CD4-positive, alpha-beta T cell (primary cell): Measurements from ENCODE around the gene MICAL3. TPM values are rescaled to one million over a fixed set of nuclear protein-coding genes. Genes with fewer than 3 reads are reported as not detected.

Experiments used
- ATAC-seq: fragments of 200-7000 bp; cut with Tn5 transposase; one replicate; pipeline ENCODE4 v1.10.0; 2022; ENCODE audit warnings: mild to moderate bottlenecking; ENCODE audit not compliant: poor library complexity
- CTCF ChIA-PET: fragments of 350-600 bp; sonication (Branson Sonifier 250); formaldehyde crosslinking; loops from one replicate; lab custom pipeline; 2021; ENCODE audit warnings: antibody characterized with exemption, inconsistent platforms; lab: Charles Lee
- POLR2A ChIA-PET: fragments of 350-600 bp; sonication (Branson Sonifier 250); formaldehyde crosslinking; loops from one replicate; lab custom pipeline; 2021; ENCODE audit warnings: antibody characterized with exemption, inconsistent platforms; lab: Charles Lee
- DNase-seq, 14 experiments: peaks; one replicate each; pipeline ENCODE4 v3.0.0-alpha.2; 2013 to 2020; ENCODE audit warnings: mixed read lengths in 2 of 14
- H3K27ac ChIP-seq, 2 donors: one replicate each; pipeline versions ENCODE4 v1.5.1 to v1.7.0; 2013; ENCODE audit warnings: low read length in 2 of 2, low read depth in 1 of 2, mild to moderate bottlenecking in 1 of 2
- H3K27me3 ChIP-seq, 2 experiments: 1 replicate in 1 of 2; 2 replicates in 1 of 2; pipeline versions ENCODE4 v1.6.1 to v1.7.0; 2013; ENCODE audit warnings: low read length in 2 of 2, control low read depth in 1 of 2, mild to moderate bottlenecking in 1 of 2, moderate library complexity in 1 of 2; ENCODE audit not compliant: insufficient read depth in 2 of 2, control insufficient read depth in 1 of 2
- H3K36me3 ChIP-seq: one replicate; pipeline ENCODE4 v1.6.1; 2013; ENCODE audit warnings: low read length, control low read depth; ENCODE audit not compliant: insufficient read depth
- H3K4me1 ChIP-seq: one replicate; pipeline ENCODE4 v1.6.1; 2013; ENCODE audit warnings: low read length, control low read depth; ENCODE audit not compliant: insufficient read depth
- H3K4me3 ChIP-seq: one replicate; pipeline ENCODE4 v1.5.1; 2013; ENCODE audit warnings: mild to moderate bottlenecking, low read length, moderate library complexity
- H3K9me3 ChIP-seq, 2 experiments: 1 replicate in 1 of 2; 2 replicates in 1 of 2; pipeline versions ENCODE4 v1.6.1 to v1.7.0; 2013; ENCODE audit warnings: low read length in 2 of 2, mild to moderate bottlenecking in 2 of 2, control low read depth in 1 of 2, moderate library complexity in 1 of 2; ENCODE audit not compliant: control insufficient read depth in 1 of 2, insufficient read depth in 1 of 2
- H3K27ac Mint-ChIP-seq: one replicate; pipeline ENCODE4 v1.8.0; 2020; ENCODE audit warnings: mixed read lengths
- H3K27me3 Mint-ChIP-seq: one replicate; pipeline ENCODE4 v1.8.0; 2021; ENCODE audit warnings: mixed read lengths
- H3K36me3 Mint-ChIP-seq: one replicate; pipeline ENCODE4 v1.8.0; 2021; ENCODE audit warnings: low read depth, mixed read lengths
- H3K4me1 Mint-ChIP-seq: one replicate; pipeline ENCODE4 v1.8.0; 2021; ENCODE audit warnings: low read depth, mixed read lengths
- H3K4me3 Mint-ChIP-seq: one replicate; pipeline ENCODE4 v1.8.0; 2020; ENCODE audit warnings: mild to moderate bottlenecking, mixed read lengths
- H3K9me3 Mint-ChIP-seq: one replicate; pipeline ENCODE4 v1.8.0; 2020; ENCODE audit warnings: mixed read lengths
- CTCF ChIP-seq: fragments of 200-600 bp; IDR thresholded peaks from one replicate; pipeline ENCODE4 v1.8.0; 2022; ENCODE audit warnings: antibody characterized with exemption, mild to moderate bottlenecking
- intact Hi-C, 2 experiments: fragments of 100-400 bp; cut with DNase I in 1 of 2; cut with micrococcal nuclease in 1 of 2; formaldehyde crosslinking; loops; one replicate each; pipeline versions ENCODE4 v1.15.1 to v1.9.0; 2023 to 2025; cut with DNase I, micrococcal nuclease
- total RNA-seq, 174 experiments: library from RNA in 2 of 174; stranded (reverse) in 2 of 174; gene quantifications; one replicate each; pipeline ENCODE4 v1.2.3 and lab custom pipeline; 2021 to 2026

MICAL3 gene
- total RNA-seq, 2 experiments from 2014 or later = 9.4 to 9.9 TPM

- Histone ChIP-seq H3K36me3 (peaks cover 34% of the 10 kb centered on the region), H3K9me3 (no peaks in the 10 kb centered on the region), H3K27ac (no peak overlapping the region), H3K4me1 (no peaks in the 10 kb centered on the region), H3K27me3 (no peaks in the 10 kb centered on the region), H3K4me3 (no peak overlapping the region)
- ChIA-PET POLR2A (no interaction called here), CTCF (interaction anchor here (0.6 kb wide), 1 partner anchor 590 kb away, joined by 3 read pairs; no protein-coding TSS in a partner anchor)
- Mint-ChIP-seq H3K27ac (no peak overlapping the region), H3K27me3 (no peaks in the 10 kb centered on the region), H3K4me3 (no peak overlapping the region), H3K4me1 (no peaks in the 10 kb centered on the region), H3K36me3 (peaks cover 29% of the 10 kb centered on the region), H3K9me3 (no peaks in the 10 kb centered on the region)
- no peak for TF ChIP-seq CTCF
- ATAC-seq (no peak), DNase-seq (no peak)
- intact Hi-C loops = no loop called here
These were observed 143.0 kb downstream of the MICAL3 start for GRCh38 chr22:17881366-17881765.

GRCh38 chr22:17880468-17880867 is 143.9 kb downstream of the MICAL3 start:
- no peak for TF ChIP-seq CTCF
- no peaks in the 10 kb centered on the region for H3K4me1 ChIP-seq
- Mint-ChIP-seq H3K27ac (no peak overlapping the region), H3K4me1 (no peaks in the 10 kb centered on the region), H3K36me3 (peaks cover 26% of the 10 kb centered on the region), H3K27me3 (no peaks in the 10 kb centered on the region), H3K9me3 (no peaks in the 10 kb centered on the region), H3K4me3 (no peak overlapping the region)
- H3K27ac ChIP-seq = no peak overlapping the region
- H3K36me3 ChIP-seq = peaks cover 32% of the 10 kb centered on the region
- no peaks in the 10 kb centered on the region for H3K27me3 ChIP-seq
- no peaks in the 10 kb centered on the region for H3K9me3 ChIP-seq
- POLR2A ChIA-PET = no interaction called here
- no peak for ATAC-seq
- no peak for DNase-seq
- intact Hi-C loops = no loop called here
- H3K4me3 ChIP-seq = no peak overlapping the region
- CTCF ChIA-PET = interaction anchor here (0.6 kb wide), 1 partner anchor 589 kb away, joined by 3 read pairs; no protein-coding TSS in a partner anchor

GRCh38 chr22:17880020-17880419 is 144.3 kb downstream of the MICAL3 start:
- CTCF ChIA-PET = no interaction called here
- DNase-seq = no peak
- H3K27me3 Mint-ChIP-seq = no peaks in the 10 kb centered on the region
- H3K4me1 Mint-ChIP-seq = no peaks in the 10 kb centered on the region
- H3K4me3 ChIP-seq = no peak overlapping the region
- intact Hi-C loops = no loop called here
- H3K27ac Mint-ChIP-seq = no peak overlapping the region
- no peak overlapping the region for H3K27ac ChIP-seq
- no peak for ATAC-seq
- H3K9me3 Mint-ChIP-seq = no peaks in the 10 kb centered on the region
- H3K36me3 ChIP-seq = peaks cover 31% of the 10 kb centered on the region
- TF ChIP-seq CTCF = no peak
- H3K9me3 ChIP-seq = no peaks in the 10 kb centered on the region
- H3K4me1 ChIP-seq = no peaks in the 10 kb centered on the region
- H3K4me3 Mint-ChIP-seq = no peak overlapping the region
- POLR2A ChIA-PET = no interaction called here
- peaks cover 22% of the 10 kb centered on the region for H3K36me3 Mint-ChIP-seq
- H3K27me3 ChIP-seq = no peaks in the 10 kb centered on the region
